K562 (cell line): ENCODE measurements around the gene PRDM1. TPM values are rescaled to one million over a fixed set of nuclear protein-coding genes. Genes with fewer than 3 reads are reported as not detected.

ENCODE experiments used
- ATAC-seq: fragments of 200-7000 bp; cut with Tn5 transposase; 3 replicates; pipeline ENCODE4 v1.9.1; 2020; ENCODE audit warnings: moderate library complexity
- BruUV-seq: library from RNA; stranded (reverse); fragments of 400-500 nt; replicated peaks from 2 replicates; lab custom pipeline; 2021; lab: Mats Ljungman, UMichigan
- CTCF ChIA-PET: fragments of 300-600 bp; formaldehyde crosslinking; extraction: SDS; loops from one replicate; lab custom pipeline; 2021; ENCODE audit warnings: low intra/inter-chr PET ratio; lab: Yijun Ruan, JAX
- POLR2A ChIA-PET: fragments of 300-600, 350-650 bp; sonication (Branson Sonifier 250); formaldehyde crosslinking; extraction: SDS; loops from one replicate; lab custom pipeline; 2021; ENCODE audit warnings: antibody characterized with exemption, inconsistent platforms; lab: Yijun Ruan, JAX
- DNase-seq, 4 experiments: peaks; one replicate each; pipeline versions ENCODE4 v3.0.0 to v3.0.0-alpha.2; 2011 to 2018; ENCODE audit warnings: low spot score in 3 of 4, mixed read lengths in 3 of 4; ENCODE audit errors: extremely low read depth in 1 of 4
- FAIRE-seq: peaks from 2 replicates; lab custom pipeline; 2011; peaks lifted over from hg19 to GRCh38; lab: Jason Lieb, UNC
- H2AFZ ChIP-seq: 2 replicates; pipeline ENCODE4 v1.6.0; 2011; ENCODE audit warnings: low read depth, low read length, control low read depth, inconsistent platforms
- H3K27ac ChIP-seq: fragments of 200-600 bp; 3 replicates; pipeline ENCODE4 v1.8.0; 2011; ENCODE audit warnings: low read depth, mild to moderate bottlenecking, control low read depth, inconsistent platforms, low read length, moderate library complexity, mixed read lengths; ENCODE audit errors: extremely low read depth
- H3K27me3 ChIP-seq, 2 experiments: fragments of 300-600 bp in 1 of 2; 2 replicates in 1 of 2; 3 replicates in 1 of 2; pipeline versions ENCODE4 v1.6.0 to v1.8.0; 2011; ENCODE audit warnings: inconsistent platforms in 2 of 2, low read length in 2 of 2, mild to moderate bottlenecking in 1 of 2, mixed read lengths in 1 of 2, moderate library complexity in 1 of 2; ENCODE audit not compliant: control insufficient read depth in 2 of 2, insufficient read depth in 2 of 2
- H3K36me3 ChIP-seq: fragments of 300-600 bp; 3 replicates; pipeline ENCODE4 v1.8.0; 2011; ENCODE audit warnings: mild to moderate bottlenecking, low read length, inconsistent platforms; ENCODE audit not compliant: control insufficient read depth, insufficient read depth
- H3K4me1 ChIP-seq, 2 experiments: fragments of 200-600 bp in 1 of 2; replicated peaks in 1 of 2; 2 replicates in 1 of 2; 3 replicates in 1 of 2; pipeline versions ENCODE4 v1.5.1 to v1.8.0; 2011; ENCODE audit warnings: inconsistent platforms in 2 of 2, low read length in 2 of 2, mild to moderate bottlenecking in 1 of 2, mixed read lengths in 1 of 2, moderate library complexity in 1 of 2; ENCODE audit not compliant: control insufficient read depth in 2 of 2, insufficient read depth in 2 of 2
- H3K4me2 ChIP-seq: 2 replicates; pipeline ENCODE4 v1.6.1; 2011; ENCODE audit warnings: low read length, control low read depth, inconsistent platforms, mixed read lengths; ENCODE audit not compliant: insufficient read depth
- H3K4me3 ChIP-seq: fragments of 200-600 bp; sonication (generic), shearing (Covaris generic); 2 replicates; pipeline ENCODE4 v1.5.1; 2016; ENCODE audit warnings: control low read depth, inconsistent platforms
- H3K79me2 ChIP-seq: fragments of 200-600 bp; 3 replicates; pipeline ENCODE4 v1.8.0; 2011; ENCODE audit warnings: low read length, inconsistent platforms; ENCODE audit not compliant: control insufficient read depth, insufficient read depth
- H3K9ac ChIP-seq, 2 experiments: 2 replicates each; pipeline versions ENCODE4 v1.6.0 to v1.6.1; 2011; ENCODE audit warnings: low read depth in 2 of 2, low read length in 2 of 2, control low read depth in 1 of 2, inconsistent platforms in 1 of 2, mild to moderate bottlenecking in 1 of 2, mixed read lengths in 1 of 2; ENCODE audit not compliant: insufficient read depth in 1 of 2
- H3K9me1 ChIP-seq: one replicate; pipeline ENCODE4 v1.6.0; 2011; ENCODE audit warnings: inconsistent platforms, mild to moderate bottlenecking, low read length, moderate library complexity; ENCODE audit not compliant: control insufficient read depth, insufficient read depth
- H3K9me3 ChIP-seq: replicated peaks from 2 replicates; pipeline ENCODE4 v1.5.1; 2011; ENCODE audit warnings: low read depth, low read length, inconsistent platforms; ENCODE audit not compliant: control insufficient read depth, insufficient read depth
- H4K20me1 ChIP-seq: replicated peaks from 2 replicates; pipeline ENCODE4 v1.6.1; 2011; ENCODE audit warnings: low read length, inconsistent platforms, mixed read lengths; ENCODE audit not compliant: control insufficient read depth, insufficient read depth
- BRF1 ChIP-seq: IDR thresholded peaks from 3 replicates; pipeline ENCODE4 v1.6.1; 2011; ENCODE audit warnings: borderline replicate concordance, mild to moderate bottlenecking; ENCODE audit not compliant: insufficient read length; ENCODE audit errors: extremely low read depth
- CGGBP1 ChIP-seq: fragments of 250-450 bp; sonication (Bioruptor Pico); IDR thresholded peaks from 2 replicates; pipeline ENCODE4 v1.9.0; 2021; ENCODE audit warnings: mild to moderate bottlenecking
- CREM ChIP-seq: IDR thresholded peaks from 2 replicates; pipeline ENCODE4 v1.6.1; 2014; ENCODE audit warnings: antibody characterized with exemption, low read depth
- ELF1 ChIP-seq: fragments of 200-800 bp; sonication (Bioruptor generic); IDR thresholded peaks from 2 replicates; pipeline ENCODE4 v1.6.1; 2016; ENCODE audit warnings: missing genetic modification characterization, missing compliant biosample characterization
- ETV6 ChIP-seq, 3 experiments: fragments of 150-350 bp in 1 of 3; sonication (generic) in 1 of 3; formaldehyde crosslinking in 1 of 3; IDR thresholded peaks; 2 replicates each; pipeline versions ENCODE4 v1.6.1 to v1.8.0; 2014 to 2022; ENCODE audit warnings: borderline replicate concordance in 2 of 3, low read depth in 2 of 3, antibody characterized with exemption in 1 of 3, low read length in 1 of 3, mild to moderate bottlenecking in 1 of 3, missing genetic modification reagents in 1 of 3
- NKRF ChIP-seq: fragments of 450-650 bp; IDR thresholded peaks from 2 replicates; pipeline ENCODE4 v1.6.1; 2016; ENCODE audit warnings: borderline replicate concordance
- PKNOX1 ChIP-seq: fragments of 450-650 bp; IDR thresholded peaks from 2 replicates; pipeline ENCODE4 v1.6.1; 2016
- ZFP30 ChIP-seq: fragments of 250-450 bp; sonication (Bioruptor Pico); IDR thresholded peaks from 2 replicates; pipeline ENCODE4 v1.8.0; 2022; ENCODE audit warnings: moderate library complexity, mild to moderate bottlenecking, inconsistent platforms, borderline replicate concordance
- ZKSCAN1 ChIP-seq: fragments of 150-350 bp; IDR thresholded peaks from 2 replicates; pipeline ENCODE4 v1.6.1; 2016; ENCODE audit warnings: low read depth, low read length
- ZNF354B ChIP-seq: fragments of 250-450 bp; sonication (Bioruptor Pico); IDR thresholded peaks from 2 replicates; pipeline ENCODE4 v1.4.0; 2020
- ZNF655 ChIP-seq: fragments of 250-450 bp; sonication (Bioruptor Pico); IDR thresholded peaks from 2 replicates; pipeline ENCODE4 v1.5.0; 2021
- ZNF717 ChIP-seq: fragments of 250-450 bp; sonication (Bioruptor Pico); IDR thresholded peaks from 2 replicates; pipeline ENCODE4 v1.5.0; 2021
- WGBS: fragments of 100-300 bp; shearing (Covaris generic); methylation state at CpG from one replicate; pipeline ENCODE4 v1.1.6; 2016; ENCODE audit warnings: low coverage, mixed read lengths; ENCODE audit not compliant: insufficient coverage; ENCODE audit errors: missing lambda C conversion rate; 5-methylcytosine and 5-hydroxymethylcytosine counted together
- in situ Hi-C: fragments of 300-500 bp; cut with MboI; formaldehyde crosslinking; loops from 4 replicates; pipeline ENCODE4 v1.15.0; 2018; ENCODE audit warnings: inconsistent platforms, mixed read lengths
- intact Hi-C: fragments of 100-400 bp; cut with micrococcal nuclease; formaldehyde crosslinking; loops from 2 replicates; pipeline ENCODE4 v1.14.2; 2022
- polyA plus RNA-seq, 8 experiments: library from polyadenylated mRNA; depleted of rRNA in 4 of 8; stranded (reverse) in 5 of 8; unstranded in 3 of 8; fragments of >200 nt; fragmentation: Nextera tagmentation in 2 of 8; fragmentation: Illumina TruSeq in 1 of 8; extraction: Ambion mirVana in 2 of 8; extraction: Trizol in 1 of 8; gene quantifications; 2 replicates each; pipeline versions ENCODE4 v1.2.1 to v1.2.3, GENCODE V29; 2011 to 2014; ENCODE audit warnings: inconsistent platforms in 1 of 8, missing spikeins in 1 of 8
- total RNA-seq, 7 experiments: library from RNA; depleted of rRNA in 6 of 7; stranded (reverse); fragments of >200 nt in 6 of 7; fragmentation: Illumina TruSeq in 2 of 7; extraction: Trizol in 2 of 7; gene quantifications; 2 replicates each; pipeline versions ENCODE4 v1.2.1 to v1.2.3, GENCODE V29; 2011 to 2021; ENCODE audit warnings: low replicate concordance in 1 of 7

PRDM1 gene
- total and polyA plus RNA-seq, 9 of the 15 experiments (the other 6 are each of a cell fraction or from before 2014, with no cell fraction given): 0.09 to 0.89 (median 0.27) TPM

- TF ChIP-seq ZNF354B (CRISPR knock-in tag) (no peak), ZFP30 (CRISPR knock-in tag) (no peak)
These were observed 13.1 kb downstream of the PRDM1 start (continued) for GRCh38 chr6:106099235-106099537.

GRCh38 chr6:106100755-106101154 lies 14.6 kb downstream of the PRDM1 start:
- ATAC-seq (no peak), DNase-seq (no peak), FAIRE-seq (no peak)
- Histone ChIP-seq H3K9me3 (no peaks in the 10 kb centered on the region; the same call in 1 of the 2 replicates), H3K9ac (no peak overlapping the region), H3K27me3 (no peaks in the 10 kb centered on the region), H3K36me3 (no peaks in the 10 kb centered on the region), H3K9me1 (no peaks in the 10 kb centered on the region), H3K4me2 (no peak overlapping the region), H3K79me2 (no peaks in the 10 kb centered on the region), H2AFZ (no peak overlapping the region), H3K4me3 (no peak overlapping the region), H4K20me1 (no peaks in the 10 kb centered on the region), H3K4me1 (peaks cover 18 to 34% of the 10 kb centered on the region in 2 experiments; a peak in 4 of 5 replicates), H3K27ac (no peak overlapping the region)
- POLR2A ChIA-PET: no interaction called here
- TF ChIP-seq ZNF655 (CRISPR knock-in tag): no peak
- no peak for TF ChIP-seq ELF1 (tag)
- TF ChIP-seq ZKSCAN1: no peak
- TF ChIP-seq CREM: no peak
- no peak for TF ChIP-seq NKRF
- no peak for TF ChIP-seq PKNOX1
- TF ChIP-seq BRF1: no peak
- TF ChIP-seq CGGBP1 (CRISPR knock-in tag): no peak
- TF ChIP-seq ETV6 (IDR thresholded peaks at IDR 0.05; ENCODE audit: borderline replicate concordance in 1 of 2, low read depth in 2 of 2, low read length in 1 of 2): no peak
- TF ChIP-seq ETV6 (CRISPR knock-in tag; IDR thresholded peaks at IDR 0.05; ENCODE audit: borderline replicate concordance): no peak
- no peak for TF ChIP-seq ZNF717 (CRISPR knock-in tag)
- CTCF ChIA-PET: no interaction called here
- no TSS peak for BruUV-seq
- intact Hi-C loops: no loop called here
- in situ Hi-C loops: no loop called here
- WGBS: 84% methylated on average over 9 of the region's 9 CpGs
